ENCODE data around the gene PIGC.

The PIGC gene

DNA sequence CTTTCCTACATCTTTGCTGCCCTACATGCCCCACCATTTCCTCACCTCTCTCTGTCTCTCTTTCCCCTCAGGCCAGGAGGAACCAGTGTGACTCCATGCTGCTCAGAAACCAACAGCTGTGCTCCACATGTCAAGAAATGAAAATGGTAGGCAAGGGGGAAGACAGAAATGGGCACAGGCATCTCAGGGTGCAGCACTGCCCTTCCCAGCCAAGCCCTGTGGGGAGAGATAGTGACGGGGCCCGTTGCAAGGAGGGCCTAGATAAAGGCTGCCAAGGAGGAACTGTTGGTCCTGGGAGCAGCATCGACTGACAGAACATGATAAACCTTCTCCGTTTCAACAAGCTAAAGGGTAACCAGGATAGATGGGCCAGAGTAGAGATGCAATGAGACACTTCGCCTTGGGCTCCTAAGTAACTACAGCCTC, 12.5 kb upstream of the PIGC start:
- Histone ChIP-seq H3K4me1 (peaks cover 17% of the 10 kb centered on the region), H3K36me3 (replicated peaks) (no peaks in the 10 kb centered on the region), H3K27me3 (ENCODE audit: low read depth) (no peaks in the 10 kb centered on the region), H3K9me3 (no peaks in the 10 kb centered on the region), H3K4me3 (no peak overlapping the region)
- in situ Hi-C loops (cut with MboI; ENCODE audit: low sequenced_read_pairs): loop anchor here (10.0 kb wide), 1 partner anchor 258 kb away; no protein-coding TSS in a partner anchor
- no peak for DNase-seq (ENCODE audit: low spot score in 2 of 2)

DNA sequence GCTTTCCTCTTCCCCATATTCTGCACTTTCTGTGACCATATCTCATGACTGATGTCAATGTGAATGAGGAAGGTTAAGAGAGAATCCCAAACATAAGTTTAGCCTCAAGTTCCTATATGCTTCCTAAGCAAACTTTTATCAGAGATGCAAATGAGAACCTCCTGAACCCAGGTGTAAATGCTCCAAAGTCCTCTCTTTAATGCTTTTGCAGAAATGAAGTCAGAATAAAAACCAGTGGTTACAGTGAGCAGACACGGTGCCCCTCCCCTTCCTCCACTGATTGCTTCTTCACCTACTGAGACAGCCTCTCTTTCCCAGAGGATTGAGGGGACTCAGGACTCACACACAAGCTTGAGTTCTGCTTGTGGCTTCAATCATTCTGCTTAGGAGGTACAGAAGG, 11.6 kb upstream of the PIGC start:
- H3K4me3 ChIP-seq: no peak overlapping the region
- in situ Hi-C loops (cut with MboI; ENCODE audit: low sequenced_read_pairs): loop anchor here (10.0 kb wide), 1 partner anchor 259 kb away; no protein-coding TSS in a partner anchor
- peaks cover 11% of the 10 kb centered on the region for H3K4me1 ChIP-seq
- H3K27me3 ChIP-seq (ENCODE audit: low read depth): no peaks in the 10 kb centered on the region
- DNase-seq (ENCODE audit: low spot score in 2 of 2): no peak
- H3K36me3 ChIP-seq (replicated peaks): no peaks in the 10 kb centered on the region
- H3K9me3 ChIP-seq: no peaks in the 10 kb centered on the region

DNA sequence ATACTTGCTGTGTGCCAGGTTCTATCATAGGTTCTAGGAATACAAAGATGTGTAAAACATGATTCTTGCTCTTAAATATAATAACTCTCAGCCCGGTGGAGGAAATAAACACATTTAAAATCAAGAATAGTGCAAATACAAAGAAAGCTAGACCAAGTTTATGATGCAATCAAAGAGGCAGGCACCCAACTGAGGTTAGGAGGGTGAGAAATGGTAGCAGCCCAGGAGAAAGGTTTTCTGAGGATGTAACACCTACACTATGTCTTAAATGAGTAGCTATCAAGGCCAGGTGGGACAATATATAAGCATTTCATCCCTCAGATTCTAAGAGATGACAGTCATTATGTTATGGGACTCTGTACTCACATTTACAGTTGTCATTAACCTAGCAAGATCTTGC, 9.7 kb upstream of the PIGC start:
- no peaks in the 10 kb centered on the region for H3K36me3 ChIP-seq (replicated peaks)
- H3K4me1 ChIP-seq: no peaks in the 10 kb centered on the region
- in situ Hi-C loops (cut with MboI; ENCODE audit: low sequenced_read_pairs): loop anchor here (10.0 kb wide), 1 partner anchor 261 kb away; no protein-coding TSS in a partner anchor
- no peak overlapping the region for H3K4me3 ChIP-seq
- DNase-seq (ENCODE audit: low spot score in 2 of 2): no peak
- no peaks in the 10 kb centered on the region for H3K27me3 ChIP-seq (ENCODE audit: low read depth)
- H3K9me3 ChIP-seq: no peaks in the 10 kb centered on the region

DNA sequence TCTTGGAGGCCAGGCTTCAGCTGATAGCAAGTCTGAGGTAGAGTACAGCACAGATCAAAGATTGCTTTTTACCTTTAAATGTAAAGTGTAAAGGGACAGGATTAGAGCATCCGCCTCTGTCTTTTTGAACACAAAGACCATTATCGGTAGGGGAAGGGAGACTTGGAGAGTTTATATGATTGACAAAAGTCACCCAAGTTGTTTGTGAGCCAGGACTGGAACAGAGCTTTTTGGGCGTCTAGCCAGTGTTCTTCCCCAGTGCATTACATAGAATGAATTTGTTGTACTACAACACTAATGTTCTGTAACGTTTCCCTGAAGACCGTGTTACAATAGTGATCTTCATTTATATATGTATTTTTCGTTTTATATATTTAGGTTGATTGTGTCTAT, 9.3 kb upstream of the PIGC start:
- no peak overlapping the region for H3K4me3 ChIP-seq
- H3K4me1 ChIP-seq: no peaks in the 10 kb centered on the region
- H3K36me3 ChIP-seq (replicated peaks): no peaks in the 10 kb centered on the region
- H3K27me3 ChIP-seq (ENCODE audit: low read depth): no peaks in the 10 kb centered on the region
- in situ Hi-C loops (cut with MboI; ENCODE audit: low sequenced_read_pairs): loop anchor here (10.0 kb wide), 1 partner anchor 262 kb away; no protein-coding TSS in a partner anchor
- no peak for DNase-seq (ENCODE audit: low spot score in 2 of 2)
- H3K9me3 ChIP-seq: no peaks in the 10 kb centered on the region

DNA sequence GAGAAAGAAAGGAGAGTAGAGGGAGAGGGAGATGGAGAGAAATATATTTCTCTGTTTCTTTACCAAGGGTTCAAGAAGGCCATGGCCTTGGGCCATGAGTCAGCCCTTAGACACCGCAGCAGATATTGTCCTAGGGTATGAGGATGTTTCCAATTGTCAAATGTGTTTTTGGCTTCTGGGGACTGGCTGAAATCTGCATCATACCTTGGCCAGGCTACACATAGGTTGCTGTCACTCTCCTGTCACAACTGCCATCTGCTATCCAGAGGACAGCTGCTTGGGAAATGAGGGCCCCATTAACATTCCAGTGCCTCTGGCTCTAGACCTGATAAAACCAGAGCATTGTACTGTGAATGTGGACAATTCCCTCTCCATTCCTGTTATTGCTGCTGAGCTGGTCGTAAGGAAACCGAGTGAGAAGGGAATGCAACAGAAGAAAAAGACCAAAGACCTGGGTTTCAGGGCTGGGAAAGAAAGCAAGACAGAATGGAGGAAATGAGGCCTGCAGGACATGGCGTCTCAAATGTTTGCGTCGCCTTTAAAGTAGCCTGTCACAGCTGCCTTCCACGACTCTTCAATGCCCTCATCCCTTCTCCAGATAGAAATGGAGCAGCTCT, 8.8 kb upstream of the PIGC start:
- no peak for DNase-seq (ENCODE audit: low spot score in 2 of 2)
- Histone ChIP-seq H3K27me3 (ENCODE audit: low read depth) (no peaks in the 10 kb centered on the region), H3K4me3 (no peak overlapping the region), H3K9me3 (no peaks in the 10 kb centered on the region), H3K36me3 (replicated peaks) (no peaks in the 10 kb centered on the region), H3K4me1 (no peaks in the 10 kb centered on the region)
- in situ Hi-C loops (cut with MboI; ENCODE audit: low sequenced_read_pairs): loop anchor here (10.0 kb wide), 1 partner anchor 262 kb away; no protein-coding TSS in a partner anchor

DNA sequence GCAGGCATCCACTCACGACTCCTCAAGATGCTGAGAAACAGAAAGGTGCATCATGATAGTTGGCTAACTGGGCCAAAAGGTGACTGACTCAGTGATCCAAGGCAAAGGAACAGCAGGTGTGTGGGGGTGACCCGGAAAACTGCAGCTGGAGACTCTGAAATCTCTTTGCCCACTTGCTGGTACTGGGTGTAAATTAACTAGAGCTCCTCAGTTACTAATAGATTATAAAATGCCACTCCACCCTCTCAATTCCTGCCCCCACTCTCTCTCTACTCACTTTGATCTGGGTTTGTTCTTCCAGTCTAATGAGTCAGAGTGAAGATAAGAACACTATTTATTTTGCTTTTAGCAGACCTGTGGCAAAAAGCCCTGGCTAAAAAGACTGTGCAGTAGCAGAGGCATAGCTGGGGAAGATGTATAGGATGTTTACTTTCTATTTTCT, 7.2 kb upstream of the PIGC start:
- no peak for DNase-seq (ENCODE audit: low spot score in 2 of 2)
- no peaks in the 10 kb centered on the region for H3K4me1 ChIP-seq
- in situ Hi-C loops (cut with MboI; ENCODE audit: low sequenced_read_pairs): loop anchor here (10.0 kb wide), 1 partner anchor 264 kb away; no protein-coding TSS in a partner anchor

DNA sequence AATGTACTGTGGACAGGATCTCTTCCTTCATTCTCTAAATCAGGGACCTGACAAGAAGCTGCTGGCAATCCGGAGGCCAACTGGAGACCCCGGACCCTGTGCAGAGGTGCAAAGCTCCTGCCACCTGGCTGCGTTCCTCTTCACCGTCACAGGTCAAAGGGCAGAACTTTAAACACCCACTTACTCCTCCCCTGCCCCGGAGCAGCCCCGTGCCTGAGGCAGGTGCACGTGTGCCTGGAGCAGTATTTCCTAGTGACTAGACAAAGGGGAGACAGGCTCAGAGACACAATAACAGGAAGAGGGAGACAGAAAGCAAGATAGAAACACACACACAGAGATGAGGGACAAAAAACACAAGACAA, 6.6 kb upstream of the PIGC start:
- Histone ChIP-seq H3K4me1 (no peaks in the 10 kb centered on the region), H3K27me3 (ENCODE audit: low read depth) (no peaks in the 10 kb centered on the region), H3K4me3 (no peak overlapping the region), H3K9me3 (no peaks in the 10 kb centered on the region), H3K36me3 (replicated peaks) (no peaks in the 10 kb centered on the region)
- DNase-seq (ENCODE audit: low spot score in 2 of 2): no peak
- in situ Hi-C loops (cut with MboI; ENCODE audit: low sequenced_read_pairs): loop anchor here (10.0 kb wide), 1 partner anchor 264 kb away; no protein-coding TSS in a partner anchor

More for the DNA sequence above, 7.2 kb upstream of the PIGC start:
- Histone ChIP-seq H3K36me3 (replicated peaks) (no peaks in the 10 kb centered on the region), H3K9me3 (no peaks in the 10 kb centered on the region), H3K27me3 (ENCODE audit: low read depth) (no peaks in the 10 kb centered on the region), H3K4me3 (no peak overlapping the region)

DNA sequence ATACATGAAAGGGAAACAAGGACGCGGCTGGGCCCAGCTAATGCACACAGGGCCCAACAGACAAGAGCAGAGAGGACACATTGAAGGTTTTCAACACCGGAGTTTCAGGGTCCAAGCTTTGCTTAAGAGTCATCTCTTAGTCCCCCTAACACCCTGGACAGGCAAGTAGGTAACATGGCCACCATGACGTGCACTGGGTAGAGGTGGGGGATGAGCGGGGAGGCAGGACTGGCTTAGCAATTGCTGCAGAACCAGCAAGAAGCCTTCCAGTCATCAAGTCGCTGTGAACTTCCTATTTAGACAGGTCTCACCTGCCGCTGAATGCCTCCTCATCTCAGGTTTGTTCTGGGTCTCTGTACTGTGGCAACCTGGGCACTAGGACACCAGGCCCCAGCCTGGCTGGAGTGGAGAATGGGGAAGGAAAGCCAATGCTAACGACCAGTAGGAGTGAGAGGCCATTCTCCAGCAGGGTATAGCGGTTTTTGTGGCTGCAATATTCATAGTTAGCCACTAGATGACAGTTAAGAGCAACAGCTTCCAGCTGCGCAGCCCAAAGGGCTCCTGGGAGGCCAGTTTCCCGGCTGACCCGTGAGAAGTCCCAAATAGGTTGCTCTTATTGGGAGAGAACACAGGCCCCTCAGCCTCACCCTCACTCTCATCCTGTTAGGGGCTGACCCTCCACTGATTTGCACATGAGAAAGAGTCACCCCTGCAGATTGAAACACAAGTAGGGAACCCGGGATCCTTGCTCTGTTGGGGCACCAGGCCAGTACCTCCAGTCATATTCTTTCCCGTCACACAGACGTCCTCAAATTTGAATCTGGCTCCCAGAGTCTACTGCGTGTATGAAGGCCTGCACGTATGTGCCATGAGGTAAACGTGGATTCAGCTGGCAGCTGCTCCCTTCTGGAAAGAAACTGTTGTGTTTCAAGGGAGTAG, 6.0 kb upstream of the PIGC start:
- no peaks in the 10 kb centered on the region for H3K4me1 ChIP-seq
- peak; percentile 57 to 72 for DNase-seq (ENCODE audit: low spot score in 2 of 2)
- H3K27me3 ChIP-seq (ENCODE audit: low read depth): no peaks in the 10 kb centered on the region
- H3K36me3 ChIP-seq (replicated peaks): no peaks in the 10 kb centered on the region
- no peak overlapping the region for H3K4me3 ChIP-seq
- in situ Hi-C loops (cut with MboI; ENCODE audit: low sequenced_read_pairs): loop anchor here (10.0 kb wide), 1 partner anchor 265 kb away; no protein-coding TSS in a partner anchor
- no peaks in the 10 kb centered on the region for H3K9me3 ChIP-seq

DNA sequence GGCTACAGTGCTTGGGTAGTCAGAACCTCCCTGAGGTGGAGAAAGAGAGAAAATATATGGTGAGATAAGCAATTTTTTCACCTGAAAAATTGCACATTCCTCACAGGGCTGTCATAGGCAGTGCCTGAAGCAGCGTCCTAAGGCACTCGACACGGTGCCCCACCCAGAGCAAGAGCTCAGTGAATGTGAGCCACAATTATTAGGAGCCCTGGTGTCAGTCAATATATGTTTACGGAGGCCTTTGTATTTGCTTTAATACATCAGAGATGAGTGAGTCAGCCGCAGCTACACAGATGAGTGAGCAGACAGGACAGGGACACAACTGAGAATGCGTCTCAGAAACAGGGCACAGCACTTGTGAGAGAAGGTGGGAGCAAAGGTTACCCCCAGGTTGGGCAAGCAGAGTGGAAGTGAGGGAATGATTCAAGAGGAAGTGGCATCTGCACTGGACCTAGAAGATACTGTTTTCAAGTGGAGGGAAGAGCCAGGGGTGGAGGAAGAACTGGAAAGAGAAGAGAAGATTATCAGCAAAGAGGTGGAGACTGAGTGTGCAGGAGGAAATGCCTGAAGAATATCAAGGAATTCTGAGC, 5.2 kb upstream of the PIGC start:
- Histone ChIP-seq H3K4me1 (no peaks in the 10 kb centered on the region; the same call in 1 of the 2 replicates), H3K4me3 (no peak overlapping the region)

DNA sequence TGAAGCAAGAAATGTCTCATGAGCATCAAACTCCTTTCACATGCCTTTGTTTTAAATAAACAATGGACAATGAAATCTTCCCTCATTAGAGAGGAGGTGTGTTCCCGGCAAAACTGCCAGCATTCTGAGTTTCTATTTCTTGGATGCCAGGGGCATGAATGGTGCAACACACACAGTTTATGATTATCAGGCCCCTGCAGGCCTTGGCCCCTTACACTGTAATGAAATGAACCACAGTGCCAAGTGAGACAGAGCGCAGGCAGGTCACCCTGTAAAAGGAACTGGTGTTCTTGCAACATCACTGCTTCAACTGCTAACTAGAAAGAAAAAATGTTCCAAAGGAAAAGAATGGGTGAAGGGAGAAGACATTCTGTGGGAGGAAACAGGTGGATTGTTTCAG, 3.8 kb upstream of the PIGC start:
- H3K4me1 ChIP-seq: peaks cover 4% of the 10 kb centered on the region
- no peaks in the 10 kb centered on the region for H3K9me3 ChIP-seq
- no peaks in the 10 kb centered on the region for H3K36me3 ChIP-seq (replicated peaks)
- DNase-seq (ENCODE audit: low spot score in 2 of 2): no peak
- in situ Hi-C loops (cut with MboI; ENCODE audit: low sequenced_read_pairs): no loop called here
- no peak overlapping the region for H3K4me3 ChIP-seq
- no peaks in the 10 kb centered on the region for H3K27me3 ChIP-seq (ENCODE audit: low read depth)

More for the DNA sequence above, 5.2 kb upstream of the PIGC start:
- H3K27me3 ChIP-seq (ENCODE audit: low read depth): no peaks in the 10 kb centered on the region
- no peaks in the 10 kb centered on the region for H3K9me3 ChIP-seq
- in situ Hi-C loops (cut with MboI; ENCODE audit: low sequenced_read_pairs): no loop called here
- no peak for DNase-seq (ENCODE audit: low spot score in 2 of 2)
- H3K36me3 ChIP-seq (replicated peaks): no peaks in the 10 kb centered on the region

DNA sequence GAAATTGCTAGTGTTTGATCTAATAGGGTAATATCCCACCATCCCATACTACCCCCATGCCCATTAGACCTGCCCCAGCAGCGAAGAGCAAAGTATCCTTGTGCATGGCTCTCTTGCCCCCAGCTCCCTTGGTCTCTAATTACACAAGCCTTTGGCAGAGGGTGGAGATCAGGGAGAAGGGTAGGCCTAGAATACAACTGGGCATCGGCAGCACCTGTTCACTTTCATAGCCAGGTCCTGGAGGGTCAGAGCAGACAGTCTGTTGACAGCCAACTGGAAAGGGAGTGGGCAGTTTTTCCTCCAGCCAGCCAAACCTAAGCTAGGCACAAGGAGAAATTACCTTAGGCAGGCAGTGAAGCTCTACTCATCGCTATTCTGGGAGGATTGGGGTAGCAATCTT, 2.7 kb upstream of the PIGC start:
- no peak overlapping the region for H3K4me3 ChIP-seq
- peaks cover 4% of the 10 kb centered on the region for H3K4me1 ChIP-seq
- no peaks in the 10 kb centered on the region for H3K27me3 ChIP-seq (ENCODE audit: low read depth)
- no peaks in the 10 kb centered on the region for H3K9me3 ChIP-seq
- peaks cover 3% of the 10 kb centered on the region; the same call in 1 of the 2 replicates for H3K36me3 ChIP-seq (replicated peaks)
- DNase-seq (ENCODE audit: low spot score in 2 of 2): no peak
- in situ Hi-C loops (cut with MboI; ENCODE audit: low sequenced_read_pairs): no loop called here

DNA sequence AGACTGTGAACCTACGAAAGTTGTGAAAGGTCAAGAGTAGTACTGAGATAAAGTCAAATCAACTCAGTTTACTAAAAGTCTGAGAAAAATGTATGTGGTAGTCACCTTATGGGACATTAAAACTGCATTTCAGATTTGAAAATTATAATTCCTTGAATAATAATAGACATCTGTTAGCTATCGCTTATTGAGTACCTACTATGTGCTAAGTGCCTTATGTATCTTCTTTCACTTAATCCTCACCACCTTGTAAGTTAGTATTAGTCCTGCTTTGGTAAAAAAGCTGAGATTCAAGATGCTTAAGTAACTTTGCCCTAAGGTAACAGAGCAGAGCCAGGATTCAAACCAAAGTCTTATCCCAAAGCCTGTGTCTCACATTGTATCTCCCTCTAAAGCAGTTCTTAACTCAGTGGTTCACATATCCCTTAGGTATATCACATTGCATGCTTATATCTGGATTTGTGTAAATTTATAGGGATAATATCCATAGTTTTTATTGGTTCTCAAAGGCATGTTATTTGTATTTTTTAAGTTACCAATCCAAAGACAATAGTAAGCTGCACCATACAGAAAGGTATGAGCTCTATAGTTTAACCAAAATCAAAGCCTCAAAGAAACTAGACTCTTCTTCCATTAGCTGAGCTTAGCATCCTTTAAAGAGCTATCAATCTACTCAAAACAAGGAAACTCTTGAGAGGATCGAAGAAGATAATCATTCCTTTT, 865 bp downstream of the PIGC start:
- H3K36me3 ChIP-seq (replicated peaks): peaks cover 5% of the 10 kb centered on the region; the same call in 1 of the 2 replicates
- H3K9me3 ChIP-seq: no peaks in the 10 kb centered on the region
- in situ Hi-C loops (cut with MboI; ENCODE audit: low sequenced_read_pairs): no loop called here
- DNase-seq (ENCODE audit: low spot score in 2 of 2): no peak
- H3K27me3 ChIP-seq (ENCODE audit: low read depth): no peaks in the 10 kb centered on the region
- peak overlapping the region; percentile 77 for H3K4me3 ChIP-seq
- peaks cover 4% of the 10 kb centered on the region for H3K4me1 ChIP-seq

DNA sequence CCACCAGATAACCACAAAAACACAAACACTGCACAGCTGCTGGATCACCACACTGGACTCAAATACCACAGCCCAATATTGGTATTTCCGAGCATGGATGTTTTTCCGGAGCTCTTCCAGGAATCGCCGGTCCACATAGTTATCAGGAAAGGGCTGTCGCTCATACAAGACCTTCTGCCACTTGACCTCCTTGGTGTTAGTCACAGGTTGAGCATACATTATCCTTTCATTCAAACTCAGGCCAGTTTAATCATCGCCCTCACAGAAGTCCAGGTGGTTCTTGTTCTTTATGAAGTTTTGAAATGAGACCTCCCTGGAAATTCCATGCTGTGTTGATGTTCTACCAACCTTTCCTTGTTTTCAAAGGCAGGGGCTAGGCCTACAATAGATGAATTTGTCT, 1.5 kb downstream of the PIGC start:
- Histone ChIP-seq H3K4me1 (peaks cover 4% of the 10 kb centered on the region), H3K36me3 (replicated peaks) (peaks cover 5% of the 10 kb centered on the region; the same call in 1 of the 2 replicates), H3K4me3 (no peak overlapping the region), H3K27me3 (ENCODE audit: low read depth) (no peaks in the 10 kb centered on the region), H3K9me3 (no peaks in the 10 kb centered on the region)
- DNase-seq (ENCODE audit: low spot score in 2 of 2): no peak
- in situ Hi-C loops (cut with MboI; ENCODE audit: low sequenced_read_pairs): no loop called here
